Body of pancreas (tissue), 4 donors: ENCODE measurements around the gene ACSL6.

Experiments
- CTCF ChIP-seq, 7 experiments: fragments of 450-650 bp in 4 of 7; fragments of 200-600 bp in 3 of 7; sonication (generic) in 3 of 7; IDR thresholded peaks; one replicate each; pipeline ENCODE4 v1.5.1; 2016 to 2019; ENCODE audit warnings: antibody characterized with exemption in 7 of 7
- POLR2A ChIP-seq, 3 donors: fragments of 450-650 bp; IDR thresholded peaks; one replicate each; pipeline ENCODE4 v1.6.1; 2016; ENCODE audit warnings: antibody characterized with exemption in 3 of 3, mild to moderate bottlenecking in 2 of 3

GRCh38 chr5:131999041-131999440 lies 12.4 kb downstream of the ACSL6 start:
- TF ChIP-seq POLR2A (IDR thresholded peaks at IDR 0.05), result no peak
- TF ChIP-seq CTCF (IDR thresholded peaks at IDR 0.05), result no peak
